Testis (tissue), 3 donors: ENCODE results near the gene IMP4. TPM values are rescaled to one million over a fixed set of nuclear protein-coding genes. Genes with fewer than 3 reads are reported as not detected.

Source experiments
- DNase-seq: peaks from one replicate; pipeline ENCODE4 v3.0.0-alpha.2; 2019
- H3K27ac ChIP-seq, 2 donors: fragments of 200-600 bp; sonication (generic); one replicate each; pipeline ENCODE4 v1.5.1; 2019
- H3K27me3 ChIP-seq: fragments of 200-600 bp; sonication (generic); one replicate; pipeline ENCODE4 v1.5.1; 2019
- H3K36me3 ChIP-seq: fragments of 200-600 bp; sonication (generic); one replicate; pipeline ENCODE4 v1.5.1; 2017; ENCODE audit warnings: low read depth; ENCODE audit errors: missing control alignments
- H3K4me1 ChIP-seq: fragments of 200-600 bp; sonication (generic); one replicate; pipeline ENCODE4 v1.5.1; 2019
- H3K4me3 ChIP-seq, 2 donors: fragments of 200-600 bp; sonication (generic); one replicate each; pipeline ENCODE4 v1.5.1; 2017 to 2019
- H3K9me3 ChIP-seq: fragments of 200-600 bp; sonication (generic); one replicate; pipeline ENCODE4 v1.5.1; 2017
- POLR2A ChIP-seq: fragments of 450-650 bp; IDR thresholded peaks from one replicate; pipeline ENCODE4 v1.6.1; 2017; ENCODE audit warnings: antibody characterized with exemption, mild to moderate bottlenecking, moderate library complexity
- WGBS, 2 donors: methylation state at CpG; one replicate each; pipeline ENCODE4 v1.1.5; 2018; 5-methylcytosine and 5-hydroxymethylcytosine counted together
- intact Hi-C: fragments of 100-400 bp; cut with DNase I; formaldehyde crosslinking; loops from one replicate; pipeline ENCODE4 v1.15.1; 2023; ENCODE audit warnings: low total_unique reads
- polyA plus RNA-seq: library from polyadenylated mRNA; stranded (reverse); fragments of 350-450 nt; fragmentation: Illumina TruSeq; extraction: RNeasy Lipid Tissue Mini Kit (QIAGEN cat#74804); gene quantifications from one replicate; pipeline ENCODE4 v1.2.3, GENCODE V29; 2014; ENCODE audit warnings: low read depth, low replicate concordance; ENCODE audit not compliant: insufficient read depth
- total RNA-seq, 2 donors: library from RNA; depleted of rRNA; stranded (reverse); fragments of >200 nt; gene quantifications; one replicate each; pipeline ENCODE4 v1.2.3, GENCODE V29; 2016
- TF ChIP-seq, protein P1 (sequence below), 3 experiments: fragments of 450-650 bp in 2 of 3; fragments of 200-600 bp in 1 of 3; sonication (generic) in 1 of 3; IDR thresholded peaks; one replicate each; pipeline ENCODE4 v1.5.1; 2016 to 2019; ENCODE audit warnings: antibody characterized with exemption in 3 of 3, mild to moderate bottlenecking in 2 of 3, moderate library complexity in 1 of 3

IMP4 gene
- total and polyA plus RNA-seq, 3 donors from 2014 or later, result 57.1 to 109 (median 103) TPM

DNA sequence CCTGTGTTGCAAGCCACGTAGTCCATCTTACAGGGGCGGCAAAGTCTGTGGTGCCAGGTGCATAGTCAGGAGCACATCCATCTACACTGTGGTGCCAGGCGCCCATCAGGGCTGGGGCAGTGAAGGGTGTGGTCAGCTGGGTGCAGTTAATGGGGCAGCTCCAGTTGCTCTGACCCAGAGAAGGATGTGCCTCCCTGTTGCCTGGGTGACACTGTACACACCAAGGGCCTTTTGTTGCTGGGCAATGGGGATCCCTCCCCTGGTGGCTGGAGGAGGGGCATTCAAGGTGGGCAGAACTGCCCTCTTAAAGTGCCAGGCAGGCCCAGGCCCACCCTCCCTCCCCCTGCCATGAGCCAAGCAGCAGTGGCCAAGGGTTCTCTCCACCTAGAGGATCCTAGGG, 28.3 kb upstream of the IMP4 start:
- no peak for DNase-seq
- H3K27ac ChIP-seq, result no peak overlapping the region
- no peaks in the 10 kb centered on the region for H3K27me3 ChIP-seq
- 83% methylated on average over 1 to 3 of the region's 3 CpGs for WGBS, 2 donors
- no peak overlapping the region for H3K4me3 ChIP-seq
- no peaks in the 10 kb centered on the region for H3K4me1 ChIP-seq
- intact Hi-C loops, result no loop called here
- no peaks in the 10 kb centered on the region for H3K9me3 ChIP-seq
- no peaks in the 10 kb centered on the region for H3K36me3 ChIP-seq
- TF ChIP-seq, protein P1, sequence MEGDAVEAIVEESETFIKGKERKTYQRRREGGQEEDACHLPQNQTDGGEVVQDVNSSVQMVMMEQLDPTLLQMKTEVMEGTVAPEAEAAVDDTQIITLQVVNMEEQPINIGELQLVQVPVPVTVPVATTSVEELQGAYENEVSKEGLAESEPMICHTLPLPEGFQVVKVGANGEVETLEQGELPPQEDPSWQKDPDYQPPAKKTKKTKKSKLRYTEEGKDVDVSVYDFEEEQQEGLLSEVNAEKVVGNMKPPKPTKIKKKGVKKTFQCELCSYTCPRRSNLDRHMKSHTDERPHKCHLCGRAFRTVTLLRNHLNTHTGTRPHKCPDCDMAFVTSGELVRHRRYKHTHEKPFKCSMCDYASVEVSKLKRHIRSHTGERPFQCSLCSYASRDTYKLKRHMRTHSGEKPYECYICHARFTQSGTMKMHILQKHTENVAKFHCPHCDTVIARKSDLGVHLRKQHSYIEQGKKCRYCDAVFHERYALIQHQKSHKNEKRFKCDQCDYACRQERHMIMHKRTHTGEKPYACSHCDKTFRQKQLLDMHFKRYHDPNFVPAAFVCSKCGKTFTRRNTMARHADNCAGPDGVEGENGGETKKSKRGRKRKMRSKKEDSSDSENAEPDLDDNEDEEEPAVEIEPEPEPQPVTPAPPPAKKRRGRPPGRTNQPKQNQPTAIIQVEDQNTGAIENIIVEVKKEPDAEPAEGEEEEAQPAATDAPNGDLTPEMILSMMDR (IDR thresholded peaks at IDR 0.05), result no peak
- no peak for TF ChIP-seq POLR2A

DNA sequence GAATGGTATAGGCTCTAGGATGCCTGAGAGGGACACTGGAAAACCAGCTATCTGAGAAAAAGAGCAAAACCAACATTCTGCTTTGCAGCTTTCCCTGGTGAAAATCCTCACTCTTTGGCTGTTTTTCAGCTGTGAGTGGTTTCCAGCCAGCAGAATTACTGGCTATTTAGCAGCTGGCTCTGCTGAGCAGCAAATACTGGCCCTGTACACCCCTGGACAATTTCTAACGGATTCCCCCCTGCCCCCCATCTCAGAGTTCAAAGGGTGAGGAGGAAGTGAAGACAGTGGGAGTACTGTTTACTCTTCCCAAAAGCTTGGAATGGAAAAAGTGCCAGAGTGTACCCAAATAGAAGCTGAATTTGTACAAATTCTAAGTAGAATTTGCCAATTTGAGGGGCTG, 26.1 kb upstream of the IMP4 start:
- intact Hi-C loops, result no loop called here

DNA sequence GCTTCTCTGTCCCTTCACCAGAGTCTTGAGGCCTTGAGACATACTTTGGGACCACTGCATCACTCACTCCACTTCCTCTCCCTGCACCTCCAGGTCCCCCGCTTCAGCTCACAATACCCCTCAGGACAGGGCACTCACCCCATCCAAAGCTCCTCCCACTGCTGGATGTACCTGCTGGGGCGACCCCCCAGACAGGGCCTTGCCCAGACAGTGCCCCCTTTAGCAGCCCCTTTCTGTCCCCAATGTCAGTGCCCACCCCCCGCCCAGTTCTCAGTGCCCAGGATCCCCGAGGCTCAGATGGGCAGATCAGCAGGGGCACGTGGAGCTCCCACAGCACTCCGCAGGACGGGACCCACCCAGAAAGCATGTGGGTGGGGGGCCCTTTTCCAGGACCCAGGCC, 23.8 kb upstream of the IMP4 start:
- TF ChIP-seq POLR2A, result no peak
- TF ChIP-seq, protein P1 (IDR thresholded peaks at IDR 0.05), result no peak
- Histone ChIP-seq H3K27ac (no peak overlapping the region), H3K4me1 (no peaks in the 10 kb centered on the region), H3K36me3 (no peaks in the 10 kb centered on the region), H3K27me3 (no peaks in the 10 kb centered on the region), H3K4me3 (no peak overlapping the region), H3K9me3 (no peaks in the 10 kb centered on the region)
- 81 to 93% methylated on average over 2 to 7 of the region's 7 CpGs for WGBS, 2 donors
- no peak for DNase-seq
- intact Hi-C loops, result no loop called here

More for the DNA sequence above, 26.1 kb upstream of the IMP4 start:
- no peaks in the 10 kb centered on the region for H3K36me3 ChIP-seq
- no peaks in the 10 kb centered on the region for H3K4me1 ChIP-seq
- no peaks in the 10 kb centered on the region for H3K9me3 ChIP-seq
- H3K27me3 ChIP-seq, result no peaks in the 10 kb centered on the region
- TF ChIP-seq POLR2A, result no peak
- TF ChIP-seq, protein P1 (IDR thresholded peaks at IDR 0.05), result no peak
- no peak for DNase-seq
- 13 to 15% methylated on average over 1 of the region's 1 CpG for WGBS, 2 donors
- H3K4me3 ChIP-seq, result no peak overlapping the region
- H3K27ac ChIP-seq, result no peak overlapping the region

DNA sequence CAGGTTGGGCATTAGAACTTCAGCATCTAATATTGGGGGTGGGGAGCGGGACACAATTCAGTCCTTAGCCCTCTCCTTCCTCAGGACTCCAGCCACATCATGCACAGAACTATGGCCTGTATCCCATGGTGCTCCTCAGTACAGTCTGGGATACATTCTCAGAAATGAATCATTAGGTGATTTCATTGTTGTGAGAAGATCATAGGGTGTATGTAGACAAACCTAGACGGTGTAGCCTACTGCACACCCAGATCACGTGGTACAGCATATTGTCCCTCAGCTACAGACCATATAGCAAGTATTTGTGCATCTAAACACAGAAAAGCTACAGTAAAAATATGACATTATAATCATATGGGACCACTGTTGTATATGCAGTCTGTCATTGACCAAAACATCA, 23.2 kb upstream of the IMP4 start:
- no peaks in the 10 kb centered on the region for H3K4me1 ChIP-seq
- intact Hi-C loops, result no loop called here
- no peak for DNase-seq
- WGBS, 2 donors, result 88 to 90% methylated on average over 3 of the region's 3 CpGs
- TF ChIP-seq, protein P1 (IDR thresholded peaks at IDR 0.05), result no peak
- TF ChIP-seq POLR2A, result no peak
- H3K27me3 ChIP-seq, result no peaks in the 10 kb centered on the region
- no peaks in the 10 kb centered on the region for H3K36me3 ChIP-seq
- no peak overlapping the region for H3K4me3 ChIP-seq
- H3K9me3 ChIP-seq, result no peaks in the 10 kb centered on the region
- no peak overlapping the region for H3K27ac ChIP-seq

DNA sequence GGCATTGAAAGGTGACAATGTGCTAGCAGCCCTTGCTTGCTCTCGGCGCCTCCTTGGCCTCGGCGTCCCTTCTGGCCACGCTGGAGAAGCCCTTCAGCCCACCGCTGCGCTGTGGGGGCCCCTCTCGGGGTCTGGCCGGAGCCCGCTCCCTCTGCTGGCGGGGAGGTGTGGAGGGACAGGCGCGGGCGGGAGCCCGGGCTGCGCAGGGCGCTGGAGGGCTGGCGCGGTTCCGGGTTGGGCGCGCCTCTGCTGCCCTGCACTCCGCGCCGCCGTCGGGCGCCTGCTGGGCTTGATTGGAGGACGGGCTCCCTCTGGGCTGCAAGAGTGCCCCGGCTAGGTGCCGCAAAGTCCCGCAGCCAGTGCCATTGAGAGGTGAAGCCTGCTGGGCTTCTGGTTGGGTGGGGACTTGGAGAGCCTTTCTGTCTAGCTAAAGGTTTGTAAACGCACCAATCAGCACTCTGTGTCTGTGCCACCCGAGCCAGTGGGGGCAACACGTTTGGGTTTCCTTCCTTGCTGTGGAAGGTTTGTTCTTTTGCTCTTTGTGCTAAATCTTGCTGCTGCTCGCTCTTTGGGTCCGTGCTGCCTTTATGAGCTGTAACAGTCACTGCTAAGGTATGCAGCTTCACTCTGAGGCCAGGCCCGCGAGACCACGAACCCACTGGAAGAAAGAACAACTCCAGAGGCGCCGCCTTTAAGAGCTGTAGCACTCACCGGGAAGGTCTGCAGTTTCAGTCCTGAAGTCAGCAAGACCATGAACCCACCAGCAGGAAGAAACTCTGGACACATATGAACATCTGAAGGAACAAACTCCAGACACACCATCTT, 14.8 kb upstream of the IMP4 start:
- H3K27ac ChIP-seq, result no peak overlapping the region
- DNase-seq, result no peak
- peaks cover 7% of the 10 kb centered on the region for H3K4me1 ChIP-seq
- WGBS, 2 donors, result 50 to 70% methylated on average over 16 to 43 of the region's 43 CpGs
- no peaks in the 10 kb centered on the region for H3K36me3 ChIP-seq
- H3K27me3 ChIP-seq, result no peaks in the 10 kb centered on the region
- H3K4me3 ChIP-seq, result peak overlapping the region; percentile 19 to 47
- intact Hi-C loops, result no loop called here
- H3K9me3 ChIP-seq, result no peaks in the 10 kb centered on the region
- TF ChIP-seq POLR2A, result no peak
- TF ChIP-seq, protein P1 (IDR thresholded peaks at IDR 0.05), result no peak
